ENCODE data around the gene CPNE8.

The CPNE8 gene

DNA sequence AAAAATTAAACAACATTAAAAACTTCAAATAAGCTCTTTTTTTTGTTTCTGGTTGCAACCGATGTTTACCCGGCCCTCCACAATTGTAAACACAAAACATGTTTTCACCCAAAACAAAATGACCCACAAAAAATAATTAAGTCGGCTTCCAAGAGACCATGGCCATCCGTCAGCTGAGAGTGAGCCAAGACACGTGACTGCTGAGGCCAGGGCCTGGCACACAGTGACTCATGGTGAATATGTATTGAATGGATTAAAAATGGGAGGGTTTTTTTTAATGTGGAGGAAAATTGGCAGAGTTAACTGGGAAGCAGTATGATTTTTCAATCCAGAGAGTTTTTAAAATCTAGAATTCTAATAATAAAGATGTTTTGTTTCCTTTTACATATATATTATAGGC is 13.8 kb upstream of the CPNE8 start:
- no peak for TF ChIP-seq CTCF (IDR thresholded peaks at IDR 0.05)
- no peaks in the 10 kb centered on the region for H3K9me3 ChIP-seq
- H3K4me1 ChIP-seq (ENCODE audit: control insufficient read depth in 1 of 2, insufficient read depth in 1 of 2, low read depth in 1 of 2, low read length in 1 of 2): peaks cover 0 to 14% of the 10 kb centered on the region in 2 experiments
- H3K27ac ChIP-seq: no peak overlapping the region
- no peak overlapping the region for H3K4me3 ChIP-seq (ENCODE audit: low read depth in 1 of 2, low read length in 1 of 2)
- H3K36me3 ChIP-seq: no peaks in the 10 kb centered on the region
- no peaks in the 10 kb centered on the region for H3K27me3 ChIP-seq

DNA sequence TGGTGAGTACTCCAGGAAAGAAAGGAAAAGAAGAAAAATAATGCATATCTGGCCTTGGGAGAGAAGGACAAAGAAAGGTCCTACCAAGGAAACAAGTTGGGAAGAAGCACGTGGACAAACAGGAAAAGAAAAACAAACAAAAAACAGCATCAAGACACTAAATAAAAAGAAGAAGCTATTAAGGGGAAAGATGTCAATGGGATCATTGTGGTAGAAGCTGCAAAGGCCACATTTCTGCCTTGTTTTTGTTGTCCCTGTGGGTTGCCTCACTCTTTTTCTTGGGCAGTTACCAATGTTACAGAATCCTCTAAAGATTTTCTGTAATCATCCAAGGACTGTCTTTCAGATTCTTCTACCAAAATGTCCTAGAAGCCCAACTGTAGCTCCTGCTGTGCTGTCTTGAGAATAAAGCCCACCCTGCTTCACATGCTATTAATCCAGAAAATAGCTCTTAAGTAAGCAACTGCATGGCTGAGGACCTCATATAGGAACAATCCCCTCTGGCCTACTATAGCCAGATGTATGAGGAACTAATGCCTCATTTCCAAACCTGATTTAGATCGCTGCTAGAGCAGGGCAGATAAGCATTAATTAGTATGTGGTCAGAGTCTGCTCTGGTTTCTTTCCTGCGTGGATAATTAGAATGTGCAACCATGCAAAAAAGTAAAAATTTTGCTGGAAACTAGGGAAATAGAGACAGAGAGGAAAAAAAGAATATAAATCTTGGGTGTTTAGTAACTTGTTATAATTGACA is 10.2 kb upstream of the CPNE8 start:
- Histone ChIP-seq H3K4me3 (ENCODE audit: low read depth in 1 of 2, low read length in 1 of 2) (no peak overlapping the region), H3K27me3 (no peaks in the 10 kb centered on the region), H3K9me3 (no peaks in the 10 kb centered on the region), H3K27ac (no peak overlapping the region), H3K36me3 (no peaks in the 10 kb centered on the region), H3K4me1 (ENCODE audit: control insufficient read depth in 1 of 2, insufficient read depth in 1 of 2, low read depth in 1 of 2, low read length in 1 of 2) (no peaks in the 10 kb centered on the region)
- TF ChIP-seq CTCF (IDR thresholded peaks at IDR 0.05): no peak

- TF ChIP-seq CTCF (IDR thresholded peaks at IDR 0.05): no peak
- Histone ChIP-seq H3K36me3 (no peaks in the 10 kb centered on the region), H3K9me3 (no peaks in the 10 kb centered on the region), H3K4me3 (ENCODE audit: low read depth in 1 of 2, low read length in 1 of 2) (no peak overlapping the region), H3K4me1 (ENCODE audit: control insufficient read depth in 1 of 2, insufficient read depth in 1 of 2, low read depth in 1 of 2, low read length in 1 of 2) (peaks cover 0 to 3% of the 10 kb centered on the region in 2 experiments), H3K27me3 (no peaks in the 10 kb centered on the region), H3K27ac (no peak overlapping the region)
Observed at GRCh38 chr12:38912116-38912515, 6.7 kb upstream of the CPNE8 start.

- H3K4me3 ChIP-seq (ENCODE audit: low read depth in 1 of 2, low read length in 1 of 2): no peak overlapping the region
- no peaks in the 10 kb centered on the region for H3K9me3 ChIP-seq
- H3K36me3 ChIP-seq: no peaks in the 10 kb centered on the region
- peaks cover 5 to 6% of the 10 kb centered on the region in 2 experiments for H3K4me1 ChIP-seq (ENCODE audit: control insufficient read depth in 1 of 2, insufficient read depth in 1 of 2, low read depth in 1 of 2, low read length in 1 of 2)
- H3K27ac ChIP-seq: no peak overlapping the region
- H3K27me3 ChIP-seq: no peaks in the 10 kb centered on the region
- TF ChIP-seq CTCF (IDR thresholded peaks at IDR 0.05): no peak
Observed at GRCh38 chr12:38911611-38912010, 6.2 kb upstream of the CPNE8 start.

GRCh38 chr12:38907201-38907923 is 2.0 kb upstream of the CPNE8 start:
- Histone ChIP-seq H3K36me3 (no peaks in the 10 kb centered on the region), H3K9me3 (no peaks in the 10 kb centered on the region), H3K27me3 (no peaks in the 10 kb centered on the region), H3K27ac (no peak overlapping the region), H3K4me1 (ENCODE audit: control insufficient read depth in 1 of 2, insufficient read depth in 1 of 2, low read depth in 1 of 2, low read length in 1 of 2) (peaks cover 21 to 29% of the 10 kb centered on the region in 2 experiments), H3K4me3 (ENCODE audit: low read depth in 1 of 2, low read length in 1 of 2) (peak overlapping the region; percentile 57 to 65)
- TF ChIP-seq CTCF (IDR thresholded peaks at IDR 0.05): no peak
